Measurements from ENCODE around the gene GREM2. TPM values are rescaled to one million over a fixed set of nuclear protein-coding genes. Genes with fewer than 3 reads are reported as not detected.

GREM2 gene
- total RNA-seq, 1 experiment from 2014 or later, result not detected

- DNase-seq (ENCODE audit: low spot score), result no peak
- no peaks in the 10 kb centered on the region for H3K4me1 ChIP-seq (ENCODE audit: insufficient read depth, low read length, poor library complexity, severe bottlenecking)
- POLR2A ChIA-PET (ENCODE audit: low non-redundant PET), result no interaction called here
- CTCF ChIA-PET, result no interaction called here
- no peaks in the 10 kb centered on the region for H3K9me3 ChIP-seq (ENCODE audit: low read depth, low read length, poor library complexity, severe bottlenecking)
- H3K4me3 ChIP-seq (ENCODE audit: low read depth, low read length, poor library complexity, severe bottlenecking), result no peak overlapping the region
- BruUV-seq (replicated peaks), result no TSS peak
- TF ChIP-seq CTCF (conservative IDR thresholded peaks at IDR 0.05; ENCODE audit: low read depth, low read length), result no peak
- no peak for TF ChIP-seq EZH2 (IDR thresholded peaks at IDR 0.05; ENCODE audit: borderline replicate concordance, low read depth, low read length, poor library complexity, severe bottlenecking)
- no peak overlapping the region for H3K27ac ChIP-seq (ENCODE audit: low read depth, low read length, poor library complexity, severe bottlenecking)
- peaks cover 48% of the 10 kb centered on the region for H3K27me3 ChIP-seq (replicated peaks; ENCODE audit: insufficient read depth, low read depth, low read length, poor library complexity)
- intact Hi-C loops (cut with micrococcal nuclease; ENCODE audit: unreplicated experiment), result no loop called here
- no peaks in the 10 kb centered on the region for H3K36me3 ChIP-seq (ENCODE audit: insufficient read depth, low read length, poor library complexity, severe bottlenecking)
Observed at GRCh38 chr1:240616018-240616417, 4.1 kb upstream of the GREM2 start.

- Histone ChIP-seq H3K27ac (ENCODE audit: low read depth, low read length, poor library complexity, severe bottlenecking) (no peak overlapping the region), H3K4me3 (ENCODE audit: low read depth, low read length, poor library complexity, severe bottlenecking) (no peak overlapping the region), H3K36me3 (ENCODE audit: insufficient read depth, low read length, poor library complexity, severe bottlenecking) (no peaks in the 10 kb centered on the region), H3K4me1 (ENCODE audit: insufficient read depth, low read length, poor library complexity, severe bottlenecking) (no peaks in the 10 kb centered on the region), H3K27me3 (replicated peaks; ENCODE audit: insufficient read depth, low read depth, low read length, poor library complexity) (peaks cover 66% of the 10 kb centered on the region), H3K9me3 (ENCODE audit: low read depth, low read length, poor library complexity, severe bottlenecking) (no peaks in the 10 kb centered on the region)
- ChIA-PET CTCF (no interaction called here), POLR2A (ENCODE audit: low non-redundant PET) (no interaction called here)
- BruUV-seq (replicated peaks), result no TSS peak
- no peak for TF ChIP-seq CTCF (conservative IDR thresholded peaks at IDR 0.05; ENCODE audit: low read depth, low read length)
- TF ChIP-seq EZH2 (IDR thresholded peaks at IDR 0.05; ENCODE audit: borderline replicate concordance, low read depth, low read length, poor library complexity, severe bottlenecking), result no peak
- intact Hi-C loops (cut with micrococcal nuclease; ENCODE audit: unreplicated experiment), result no loop called here
- no peak for DNase-seq (ENCODE audit: low spot score)
Observed at GRCh38 chr1:240613356-240614142, 1.6 kb upstream of the GREM2 start.

- no peak for TF ChIP-seq CTCF (conservative IDR thresholded peaks at IDR 0.05; ENCODE audit: low read depth, low read length)
- no peak for TF ChIP-seq EZH2 (IDR thresholded peaks at IDR 0.05; ENCODE audit: borderline replicate concordance, low read depth, low read length, poor library complexity, severe bottlenecking)
- CTCF ChIA-PET, result no interaction called here
Observed at GRCh38 chr1:240612811-240613210, 856 bp upstream of the GREM2 start.

More at GRCh38 chr1:240612811-240613210, 856 bp upstream of the GREM2 start:
- Histone ChIP-seq H3K4me3 (ENCODE audit: low read depth, low read length, poor library complexity, severe bottlenecking) (no peak overlapping the region), H3K4me1 (ENCODE audit: insufficient read depth, low read length, poor library complexity, severe bottlenecking) (no peaks in the 10 kb centered on the region), H3K9me3 (ENCODE audit: low read depth, low read length, poor library complexity, severe bottlenecking) (no peaks in the 10 kb centered on the region), H3K27ac (ENCODE audit: low read depth, low read length, poor library complexity, severe bottlenecking) (no peak overlapping the region), H3K27me3 (replicated peaks; ENCODE audit: insufficient read depth, low read depth, low read length, poor library complexity) (peaks cover 66% of the 10 kb centered on the region), H3K36me3 (ENCODE audit: insufficient read depth, low read length, poor library complexity, severe bottlenecking) (no peaks in the 10 kb centered on the region)
- POLR2A ChIA-PET (ENCODE audit: low non-redundant PET), result no interaction called here
- no TSS peak for BruUV-seq (replicated peaks)
- no peak for DNase-seq (ENCODE audit: low spot score)
- intact Hi-C loops (cut with micrococcal nuclease; ENCODE audit: unreplicated experiment), result no loop called here
